ENCODE data around the gene ENPP3.

ENPP3 gene

GRCh38 chr6:131754715-131755567 lies 117.8 kb downstream of the ENPP3 start:
- TF ChIP-seq, protein P1, sequence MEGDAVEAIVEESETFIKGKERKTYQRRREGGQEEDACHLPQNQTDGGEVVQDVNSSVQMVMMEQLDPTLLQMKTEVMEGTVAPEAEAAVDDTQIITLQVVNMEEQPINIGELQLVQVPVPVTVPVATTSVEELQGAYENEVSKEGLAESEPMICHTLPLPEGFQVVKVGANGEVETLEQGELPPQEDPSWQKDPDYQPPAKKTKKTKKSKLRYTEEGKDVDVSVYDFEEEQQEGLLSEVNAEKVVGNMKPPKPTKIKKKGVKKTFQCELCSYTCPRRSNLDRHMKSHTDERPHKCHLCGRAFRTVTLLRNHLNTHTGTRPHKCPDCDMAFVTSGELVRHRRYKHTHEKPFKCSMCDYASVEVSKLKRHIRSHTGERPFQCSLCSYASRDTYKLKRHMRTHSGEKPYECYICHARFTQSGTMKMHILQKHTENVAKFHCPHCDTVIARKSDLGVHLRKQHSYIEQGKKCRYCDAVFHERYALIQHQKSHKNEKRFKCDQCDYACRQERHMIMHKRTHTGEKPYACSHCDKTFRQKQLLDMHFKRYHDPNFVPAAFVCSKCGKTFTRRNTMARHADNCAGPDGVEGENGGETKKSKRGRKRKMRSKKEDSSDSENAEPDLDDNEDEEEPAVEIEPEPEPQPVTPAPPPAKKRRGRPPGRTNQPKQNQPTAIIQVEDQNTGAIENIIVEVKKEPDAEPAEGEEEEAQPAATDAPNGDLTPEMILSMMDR (IDR thresholded peaks at IDR 0.05), result no peak
- no peak for DNase-seq (ENCODE audit: low spot score)
- H3K4me3 ChIP-seq, result no peak overlapping the region
- no peak overlapping the region for H3K27ac ChIP-seq

DNA sequence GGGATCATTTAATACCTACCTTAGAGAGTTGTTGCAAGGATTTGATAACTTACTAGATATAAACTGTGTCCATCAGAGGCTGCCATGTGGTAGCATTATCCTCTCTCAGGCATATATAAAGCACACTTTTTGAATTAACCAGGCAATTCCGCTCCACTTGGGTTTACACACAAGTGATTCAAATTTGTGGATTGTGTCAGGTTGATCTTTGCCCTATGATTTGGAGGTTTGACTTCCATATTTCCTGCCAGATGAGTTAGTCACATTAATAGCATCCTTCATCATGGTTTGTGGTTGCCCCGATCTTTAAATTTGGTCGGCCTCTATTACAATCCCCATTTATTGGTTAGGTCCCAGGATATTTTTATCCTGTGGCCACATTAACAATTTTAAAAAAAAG lies 118.5 kb downstream of the ENPP3 start:
- H3K4me3 ChIP-seq, result no peak overlapping the region
- DNase-seq (ENCODE audit: low spot score), result no peak
- TF ChIP-seq, protein P1 (IDR thresholded peaks at IDR 0.05), result no peak
- H3K27ac ChIP-seq, result no peak overlapping the region

DNA sequence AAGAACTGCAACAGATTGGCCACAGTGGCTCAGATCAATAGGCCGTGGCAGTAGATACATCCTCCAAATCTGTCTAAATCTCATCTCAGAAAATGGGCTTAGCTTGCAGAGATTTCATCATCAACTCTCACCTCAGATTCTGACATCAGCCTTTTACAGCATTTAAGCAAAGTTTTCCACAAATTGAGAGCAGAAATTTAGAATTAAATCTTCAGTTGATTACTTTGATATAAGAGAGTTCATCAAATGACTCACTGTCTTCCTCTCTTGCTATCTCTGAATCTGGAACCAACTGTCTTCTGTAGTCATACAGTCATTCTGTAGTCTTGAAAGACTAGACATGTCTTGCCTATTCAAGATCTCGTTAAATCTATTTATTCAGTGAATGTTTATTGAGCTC lies 118.9 kb downstream of the ENPP3 start:
- H3K27ac ChIP-seq, result no peak overlapping the region
- H3K4me3 ChIP-seq, result no peak overlapping the region
- TF ChIP-seq, protein P1 (IDR thresholded peaks at IDR 0.05), result no peak
- DNase-seq (ENCODE audit: low spot score), result no peak

- no peak overlapping the region for H3K27ac ChIP-seq
- no peak for DNase-seq (ENCODE audit: low spot score)
- TF ChIP-seq, protein P1 (IDR thresholded peaks at IDR 0.05), result no peak
- H3K4me3 ChIP-seq, result no peak overlapping the region
These were observed 121.8 kb downstream of the ENPP3 start for GRCh38 chr6:131758920-131759319.

GRCh38 chr6:131761060-131761761 lies 124.1 kb downstream of the ENPP3 start:
- no peak for DNase-seq (ENCODE audit: low spot score)
- Histone ChIP-seq H3K27ac (no peak overlapping the region), H3K4me3 (no peak overlapping the region)
- TF ChIP-seq, protein P1 (IDR thresholded peaks at IDR 0.05), result no peak

DNA sequence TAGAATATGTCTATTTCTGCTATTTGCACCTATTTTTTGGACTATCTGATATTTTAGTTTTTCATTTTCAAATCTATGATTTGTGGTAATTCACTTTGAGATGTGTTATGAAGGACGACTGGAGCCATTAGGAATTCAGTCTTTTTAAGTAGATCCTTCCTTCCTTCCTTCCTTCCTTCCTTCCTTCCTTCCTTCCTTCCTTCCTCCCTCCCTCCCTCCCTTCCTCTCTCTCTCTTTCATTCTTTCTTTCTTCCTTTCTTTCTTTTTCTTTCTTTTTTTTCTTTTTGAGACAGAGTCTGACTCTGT lies 124.6 kb downstream of the ENPP3 start:
- Histone ChIP-seq H3K27ac (no peak overlapping the region), H3K4me3 (no peak overlapping the region)
- TF ChIP-seq, protein P1 (IDR thresholded peaks at IDR 0.05), result no peak
- DNase-seq (ENCODE audit: low spot score), result no peak

DNA sequence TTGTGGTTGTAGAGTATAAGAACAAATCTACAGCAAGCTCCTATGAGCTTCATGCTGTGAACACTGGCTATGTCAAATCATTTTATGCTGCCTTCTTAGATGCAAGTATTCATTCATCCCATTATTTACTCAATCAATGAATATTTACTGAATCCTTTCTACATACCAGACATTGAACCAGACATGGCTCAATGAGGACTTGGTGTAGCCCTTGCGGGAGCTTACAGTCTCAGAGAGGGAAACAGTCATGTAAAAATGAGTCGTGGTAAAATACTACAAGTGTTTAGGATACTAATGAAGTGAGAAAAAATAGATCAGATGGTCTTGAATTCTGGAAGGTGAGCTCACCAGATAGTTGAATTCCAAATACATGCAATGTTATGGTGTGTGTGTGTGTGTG lies 125.9 kb downstream of the ENPP3 start:
- DNase-seq (ENCODE audit: low spot score), result no peak
- Histone ChIP-seq H3K4me3 (no peak overlapping the region), H3K27ac (no peak overlapping the region)
- TF ChIP-seq, protein P1 (IDR thresholded peaks at IDR 0.05), result no peak

Measured in coronary artery (tissue), 2 donors.